GM23248 (cell line): ENCODE data around the gene STX8. TPM values are rescaled to one million over a fixed set of nuclear protein-coding genes. Genes with fewer than 3 reads are reported as not detected.
A peak's percentile ranks its signal among the peaks of the same experiment; 100 is the strongest.

Source experiments
- DNase-seq: peaks from one replicate; pipeline ENCODE4 v3.0.0-alpha.2; 2015
- H2AFZ ChIP-seq: fragments of 200-600 bp; sonication (generic); 2 replicates; pipeline ENCODE4 v1.6.1; 2016; ENCODE audit warnings: antibody characterized with exemption
- H3F3A ChIP-seq: fragments of 200-600 bp; sonication (generic); 2 replicates; pipeline ENCODE4 v1.6.1; 2016; ENCODE audit warnings: mild to moderate bottlenecking, antibody characterized with exemption, mixed run types; ENCODE audit not compliant: insufficient read depth
- H3K27ac ChIP-seq: fragments of 200-600 bp; sonication (generic); 2 replicates; pipeline ENCODE4 v1.5.1; 2016; ENCODE audit warnings: mild to moderate bottlenecking
- H3K27me3 ChIP-seq: fragments of 200-600 bp; sonication (generic); replicated peaks from 2 replicates; pipeline ENCODE4 v1.6.1; 2016; ENCODE audit warnings: mild to moderate bottlenecking; ENCODE audit not compliant: insufficient read depth
- H3K36me3 ChIP-seq: fragments of 200-600 bp; sonication (generic); 2 replicates; pipeline ENCODE4 v1.6.1; 2016; ENCODE audit warnings: low read depth, mild to moderate bottlenecking
- H3K4me1 ChIP-seq: fragments of 200-600 bp; sonication (generic); 2 replicates; pipeline ENCODE4 v1.6.1; 2016; ENCODE audit warnings: mild to moderate bottlenecking; ENCODE audit not compliant: insufficient read depth
- H3K4me2 ChIP-seq: fragments of 200-600 bp; sonication (generic); one replicate; pipeline ENCODE4 v1.6.1; 2016; ENCODE audit warnings: mild to moderate bottlenecking; ENCODE audit not compliant: unreplicated experiment
- H3K4me3 ChIP-seq: fragments of 200-600 bp; sonication (generic); 2 replicates; pipeline ENCODE4 v1.5.1; 2016; ENCODE audit warnings: mild to moderate bottlenecking
- H3K79me2 ChIP-seq: fragments of 200-600 bp; sonication (generic); 2 replicates; pipeline ENCODE4 v1.6.1; 2016; ENCODE audit warnings: mild to moderate bottlenecking; ENCODE audit not compliant: insufficient read depth
- H3K9ac ChIP-seq: fragments of 200-600 bp; sonication (generic); 2 replicates; pipeline ENCODE4 v1.6.1; 2016; ENCODE audit warnings: mild to moderate bottlenecking
- H3K9me2 ChIP-seq: fragments of 200-600 bp; sonication (generic); 2 replicates; pipeline ENCODE4 v1.6.1; 2016; ENCODE audit warnings: mixed run types, mild to moderate bottlenecking, moderate library complexity; ENCODE audit not compliant: insufficient read depth
- H3K9me3 ChIP-seq: fragments of 200-600 bp; sonication (generic); one replicate; pipeline ENCODE4 v1.6.1; 2017; ENCODE audit warnings: low read depth
- H4K20me1 ChIP-seq: fragments of 200-600 bp; sonication (generic); 2 replicates; pipeline ENCODE4 v1.6.0; 2016; ENCODE audit not compliant: insufficient read depth
- EZH2 ChIP-seq: fragments of 200-600 bp; sonication (generic); IDR thresholded peaks from 2 replicates; pipeline ENCODE4 v1.6.1; 2018; ENCODE audit warnings: antibody characterized with exemption, mild to moderate bottlenecking; ENCODE audit not compliant: insufficient read depth, poor library complexity, severe bottlenecking
- EZH2phosphoT487 ChIP-seq: fragments of 200-600 bp; sonication (generic); IDR thresholded peaks from 2 replicates; pipeline ENCODE4 v1.6.1; 2018; ENCODE audit warnings: antibody characterized with exemption, moderate library complexity, mild to moderate bottlenecking, low read depth; ENCODE audit not compliant: insufficient read depth
- WGBS, 2 experiments: methylation state at CpG; one replicate each; pipeline ENCODE4 v1.1.6; 2015 to 2017; ENCODE audit warnings: low lambda C conversion rate in 2 of 2, low coverage in 1 of 2; ENCODE audit errors: missing lambda C conversion rate in 2 of 2; 5-methylcytosine and 5-hydroxymethylcytosine counted together
- in situ Hi-C: fragments of 300-500 bp; cut with MboI; formaldehyde crosslinking; loops from 2 replicates; pipeline ENCODE4 v1.15.0; 2020
- polyA plus RNA-seq: library from polyadenylated mRNA; unstranded; fragments of >200 nt; fragmentation: Nextera tagmentation; extraction: Ambion mirVana; gene quantifications from 2 replicates; pipeline ENCODE4 v1.2.1, GENCODE V29; 2016
- total RNA-seq: library from RNA; depleted of rRNA; stranded (reverse); fragments of >200 nt; shearing (Covaris generic); gene quantifications from 2 replicates; pipeline ENCODE4 v1.2.3, GENCODE V29; 2014

STX8 gene
- total and polyA plus RNA-seq, 2 experiments from 2014 or later: 40.7 to 84.3 TPM

DNA sequence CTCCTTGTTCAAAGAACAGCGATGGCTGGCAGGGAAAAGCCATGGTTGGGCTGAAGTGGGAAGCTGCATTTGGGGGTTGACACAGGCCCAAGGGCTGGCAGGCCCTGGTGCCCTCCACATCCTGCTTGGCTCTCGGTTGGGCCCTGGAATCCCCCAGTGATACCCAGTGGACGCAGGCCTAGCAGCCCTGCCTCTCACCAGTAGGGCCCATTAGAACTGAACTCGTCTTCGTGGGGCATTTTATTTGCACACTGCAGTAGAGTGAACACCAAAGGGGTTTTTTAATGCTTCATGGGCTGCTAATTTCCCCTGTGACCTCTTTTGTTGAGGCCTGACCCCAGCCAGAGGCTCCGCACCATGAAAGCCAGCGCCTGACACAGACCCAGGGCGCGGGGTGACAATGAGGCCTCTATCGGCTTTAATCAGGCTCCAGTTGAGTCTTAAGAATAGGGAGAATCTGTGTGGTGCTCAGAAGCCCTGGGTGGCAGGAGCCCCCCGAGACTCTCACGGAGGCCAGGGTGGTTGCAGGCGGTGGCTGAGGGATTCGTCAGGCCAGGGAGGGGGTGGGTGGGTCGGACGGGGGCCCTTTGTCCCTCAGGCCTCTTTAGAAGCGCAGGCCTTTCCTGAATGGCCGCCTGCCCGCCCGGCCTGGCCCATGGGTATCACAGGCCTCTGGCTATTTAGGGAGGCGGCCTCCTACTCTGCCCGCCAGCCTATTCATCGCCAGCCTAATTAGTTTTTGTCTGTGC lies 355.0 kb downstream of the STX8 start:
- Histone ChIP-seq H3K9ac (no peak overlapping the region), H3K9me2 (no peaks in the 10 kb centered on the region), H3K4me2 (no peak overlapping the region), H3K9me3 (no peaks in the 10 kb centered on the region), H3K27ac (no peak overlapping the region), H4K20me1 (no peaks in the 10 kb centered on the region), H3K27me3 (no peaks in the 10 kb centered on the region), H3K4me1 (peaks cover 12% of the 10 kb centered on the region), H3K79me2 (no peaks in the 10 kb centered on the region), H3K36me3 (no peaks in the 10 kb centered on the region), H2AFZ (no peak overlapping the region), H3K4me3 (no peak overlapping the region), H3F3A (peaks cover 5% of the 10 kb centered on the region)
- in situ Hi-C loops: no loop called here
- 89 to 93% methylated on average over 16 to 23 of the region's 23 CpGs for WGBS, 2 experiments
- no peak for DNase-seq
- TF ChIP-seq EZH2 (no peak), EZH2phosphoT487 (no peak)

DNA sequence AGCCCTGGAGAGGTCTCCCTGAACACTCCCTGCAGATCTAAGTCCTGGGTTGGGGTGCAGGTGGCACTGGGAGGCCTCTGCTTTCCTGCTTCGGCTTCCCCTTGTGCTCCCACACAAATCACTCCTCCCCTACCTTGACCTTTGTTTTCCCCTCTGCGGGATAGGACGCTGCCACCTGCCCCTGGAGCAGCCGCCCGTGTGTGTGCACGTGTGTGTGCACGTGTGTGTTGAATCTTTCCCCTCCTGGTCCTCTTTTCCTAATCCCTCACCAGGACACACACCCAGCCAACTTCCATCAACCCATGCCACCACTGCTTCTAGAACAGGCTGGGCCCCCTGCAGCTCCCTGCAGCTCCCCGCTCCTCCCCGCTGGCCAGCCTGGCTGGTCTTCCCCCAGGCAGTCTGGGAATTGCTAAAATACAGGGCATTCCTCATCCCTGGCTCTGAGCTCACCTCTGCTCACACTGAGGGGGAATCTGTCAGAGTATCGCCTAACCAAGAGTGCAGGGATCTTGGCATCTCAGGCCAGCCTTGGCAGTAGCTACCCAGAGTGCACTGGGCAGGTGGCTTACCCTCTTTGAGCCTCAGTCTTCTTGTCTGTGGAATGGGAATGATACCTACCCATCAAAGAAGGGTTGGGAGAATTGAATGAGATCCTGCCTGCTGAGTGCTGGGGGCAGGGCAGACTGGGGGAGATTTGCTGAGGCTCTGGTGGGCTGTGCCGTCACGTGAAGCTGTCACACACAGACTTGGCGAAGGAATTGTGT lies 355.8 kb downstream of the STX8 start:
- H3K9ac ChIP-seq: no peak overlapping the region
- TF ChIP-seq EZH2phosphoT487: no peak
- TF ChIP-seq EZH2: no peak
- no peaks in the 10 kb centered on the region for H4K20me1 ChIP-seq
- H3F3A ChIP-seq: peaks cover 5% of the 10 kb centered on the region
- no peaks in the 10 kb centered on the region for H3K79me2 ChIP-seq
- H3K4me2 ChIP-seq: no peak overlapping the region
- H2AFZ ChIP-seq: no peak overlapping the region
- no peak overlapping the region for H3K4me3 ChIP-seq
- H3K9me3 ChIP-seq: no peaks in the 10 kb centered on the region
- H3K9me2 ChIP-seq: no peaks in the 10 kb centered on the region
- H3K4me1 ChIP-seq: peaks cover 12% of the 10 kb centered on the region
- H3K27ac ChIP-seq: no peak overlapping the region
- H3K27me3 ChIP-seq: no peaks in the 10 kb centered on the region
- WGBS, 2 experiments: 93 to 97% methylated on average over 13 of the region's 13 CpGs
- no peak for DNase-seq
- H3K36me3 ChIP-seq: no peaks in the 10 kb centered on the region
- in situ Hi-C loops: no loop called here

DNA sequence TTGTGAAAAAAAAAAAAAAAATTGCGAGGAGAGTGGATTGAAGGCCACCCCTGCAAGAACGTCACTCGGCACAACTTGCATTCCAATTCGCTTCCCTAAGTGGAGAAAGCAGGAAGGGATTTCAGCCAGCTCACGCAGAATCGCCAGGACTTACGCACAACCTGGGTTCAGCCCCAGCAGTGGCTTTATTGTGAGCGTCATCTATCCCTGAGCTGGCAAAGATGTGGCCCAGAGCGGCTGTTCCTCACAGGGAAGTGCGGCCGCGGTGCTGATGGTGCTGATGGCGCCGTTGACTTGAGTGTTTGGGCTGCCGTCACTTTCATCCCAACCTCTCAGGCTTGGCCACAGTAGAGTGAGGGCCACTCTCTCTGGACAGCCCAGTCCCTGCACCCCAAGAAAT lies 356.7 kb downstream of the STX8 start:
- Histone ChIP-seq H3K4me2 (no peak overlapping the region), H3K4me1 (peaks cover 12% of the 10 kb centered on the region), H3K9me3 (no peaks in the 10 kb centered on the region), H3K9me2 (no peaks in the 10 kb centered on the region), H3K4me3 (no peak overlapping the region), H3K9ac (no peak overlapping the region), H2AFZ (no peak overlapping the region), H3K79me2 (no peaks in the 10 kb centered on the region), H3K36me3 (no peaks in the 10 kb centered on the region), H3K27ac (no peak overlapping the region), H3F3A (peaks cover 5% of the 10 kb centered on the region), H4K20me1 (no peaks in the 10 kb centered on the region), H3K27me3 (no peaks in the 10 kb centered on the region)
- no peak for DNase-seq
- in situ Hi-C loops: no loop called here
- no peak for TF ChIP-seq EZH2
- TF ChIP-seq EZH2phosphoT487: no peak
- whole genome bisulfite sequencing, 2 experiments: 93 to 98% methylated on average over 15 of the region's 15 CpGs

GRCh38 chr17:9218064-9218635 lies 357.5 kb downstream of the STX8 start:
- peaks cover 12% of the 10 kb centered on the region for H3K4me1 ChIP-seq
- peak overlapping the region; percentile 76 for H3K27ac ChIP-seq
- no peaks in the 10 kb centered on the region for H3K9me2 ChIP-seq
- peaks cover 9% of the 10 kb centered on the region for H3F3A ChIP-seq
- H3K9ac ChIP-seq: no peak overlapping the region
- no peak overlapping the region for H3K4me3 ChIP-seq
- no peak overlapping the region for H2AFZ ChIP-seq
- H3K79me2 ChIP-seq: no peaks in the 10 kb centered on the region
- TF ChIP-seq EZH2 (no peak), EZH2phosphoT487 (no peak)
- no peak overlapping the region for H3K4me2 ChIP-seq
- in situ Hi-C loops: no loop called here
- H3K9me3 ChIP-seq: no peaks in the 10 kb centered on the region
- no peak for DNase-seq
- H4K20me1 ChIP-seq: no peaks in the 10 kb centered on the region
- no peaks in the 10 kb centered on the region for H3K36me3 ChIP-seq
- 39 to 44% methylated on average over 8 of the region's 8 CpGs for WGBS, 2 experiments
- no peaks in the 10 kb centered on the region for H3K27me3 ChIP-seq
